UCSD-AML1 (cell line): ENCODE measurements around the gene FRMD4A.

Experiments used
- DNase-seq: peaks from one replicate; lab custom pipeline; 2025; ENCODE audit not compliant: unreplicated experiment; lab: John Stamatoyannopoulos, UW

The FRMD4A gene

GRCh38 chr10:14296065-14296709 lies 34.5 kb downstream of the FRMD4A start:
- DNase-seq: no peak

- DNase-seq: no peak
These were observed 36.2 kb downstream of the FRMD4A start for GRCh38 chr10:14294347-14295059.

GRCh38 chr10:14293526-14293925 lies 37.2 kb downstream of the FRMD4A start:
- DNase-seq: no peak

- no peak for DNase-seq
These were observed 39.4 kb downstream of the FRMD4A start for GRCh38 chr10:14291296-14291695.

- DNase-seq: no peak
These were observed 44.7 kb downstream of the FRMD4A start for GRCh38 chr10:14285941-14286560.

GRCh38 chr10:14282276-14282675 lies 48.4 kb downstream of the FRMD4A start:
- no peak for DNase-seq

- no peak for DNase-seq
These were observed 52.2 kb downstream of the FRMD4A start for GRCh38 chr10:14278533-14278932.

GRCh38 chr10:14276210-14276609 lies 54.5 kb downstream of the FRMD4A start:
- no peak for DNase-seq

GRCh38 chr10:14271621-14272020 lies 59.1 kb downstream of the FRMD4A start:
- DNase-seq: no peak

GRCh38 chr10:14270370-14270769 lies 60.4 kb downstream of the FRMD4A start:
- DNase-seq: no peak

- DNase-seq: no peak
These were observed 65.0 kb downstream of the FRMD4A start for GRCh38 chr10:14265709-14266108.

- no peak for DNase-seq
These were observed 67.8 kb downstream of the FRMD4A start for GRCh38 chr10:14262836-14263425.

- no peak for DNase-seq
These were observed 69.4 kb downstream of the FRMD4A start for GRCh38 chr10:14261336-14261735.

- no peak for DNase-seq
These were observed 70.8 kb downstream of the FRMD4A start for GRCh38 chr10:14259696-14260566.

GRCh38 chr10:14254368-14254767 lies 76.4 kb downstream of the FRMD4A start:
- DNase-seq: no peak

GRCh38 chr10:14253711-14254110 lies 77.0 kb downstream of the FRMD4A start:
- DNase-seq: no peak

- DNase-seq: no peak
These were observed 77.6 kb downstream of the FRMD4A start for GRCh38 chr10:14253079-14253478.

- no peak for DNase-seq
These were observed 80.1 kb downstream of the FRMD4A start for GRCh38 chr10:14250496-14251076.

GRCh38 chr10:14247377-14248116 lies 83.2 kb downstream of the FRMD4A start:
- DNase-seq: no peak

GRCh38 chr10:14244801-14245211 lies 85.9 kb downstream of the FRMD4A start:
- no peak for DNase-seq
